Bronchial epithelial cell (primary cell): ENCODE results near the gene SEMA3A. TPM values are rescaled to one million over a fixed set of nuclear protein-coding genes. Genes with fewer than 3 reads are reported as not detected.

ENCODE experiments used
- DNase-seq: peaks from one replicate; pipeline ENCODE4 v3.0.0-alpha.2; 2010; ENCODE audit warnings: low read depth
- FAIRE-seq: peaks from 2 replicates; lab custom pipeline; 2011; peaks lifted over from hg19 to GRCh38; lab: Jason Lieb, UNC
- H3K27me3 ChIP-seq: 2 replicates; pipeline ENCODE4 v1.5.1; 2011; ENCODE audit warnings: low read length; ENCODE audit not compliant: control insufficient read depth, insufficient read depth
- H3K36me3 ChIP-seq: 2 replicates; pipeline ENCODE4 v1.5.1; 2011; ENCODE audit warnings: low read length; ENCODE audit not compliant: control insufficient read depth, insufficient read depth
- H3K4me3 ChIP-seq: 2 replicates; pipeline ENCODE4 v1.5.1; 2011; ENCODE audit warnings: mild to moderate bottlenecking, low read depth, low read length, control low read depth
- total RNA-seq: library from RNA; depleted of rRNA; stranded (reverse); fragments of >200 nt; gene quantifications from 2 replicates; pipeline ENCODE4 v1.2.1, GENCODE V29; 2014
- TF ChIP-seq, protein P1 (sequence below): IDR thresholded peaks from 2 replicates; pipeline ENCODE4 v1.5.1; 2011; ENCODE audit warnings: mild to moderate bottlenecking, moderate library complexity, low read length, control low read depth, inconsistent platforms; ENCODE audit not compliant: insufficient read depth, severe bottlenecking

Gene SEMA3A
- total RNA-seq, 1 donor from 2014 or later: 57.7 TPM

DNA sequence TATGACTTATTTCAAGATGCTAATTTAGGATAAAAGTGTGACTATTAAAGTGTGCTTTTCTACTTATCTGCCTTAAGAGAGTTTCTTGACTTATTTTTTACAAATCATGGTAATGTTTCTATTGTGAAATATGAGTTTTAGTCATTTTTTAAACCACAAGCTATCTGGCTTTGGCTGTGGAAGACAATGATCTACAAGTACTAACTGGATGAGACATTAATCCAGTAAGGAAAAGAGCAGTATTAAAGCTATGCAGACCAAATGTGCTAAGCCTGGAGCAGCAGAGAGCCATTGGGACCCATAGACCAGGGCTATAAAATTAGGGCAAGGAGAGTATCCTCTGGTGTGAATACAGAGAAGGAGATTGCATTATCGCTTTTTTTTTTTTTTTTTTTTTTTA lies 92.4 kb downstream of the SEMA3A start:
- Histone ChIP-seq H3K27me3 (no peaks in the 10 kb centered on the region), H3K4me3 (no peak overlapping the region), H3K36me3 (no peaks in the 10 kb centered on the region)
- DNase-seq (peak; percentile 47), FAIRE-seq (no peak)
- TF ChIP-seq, protein P1, sequence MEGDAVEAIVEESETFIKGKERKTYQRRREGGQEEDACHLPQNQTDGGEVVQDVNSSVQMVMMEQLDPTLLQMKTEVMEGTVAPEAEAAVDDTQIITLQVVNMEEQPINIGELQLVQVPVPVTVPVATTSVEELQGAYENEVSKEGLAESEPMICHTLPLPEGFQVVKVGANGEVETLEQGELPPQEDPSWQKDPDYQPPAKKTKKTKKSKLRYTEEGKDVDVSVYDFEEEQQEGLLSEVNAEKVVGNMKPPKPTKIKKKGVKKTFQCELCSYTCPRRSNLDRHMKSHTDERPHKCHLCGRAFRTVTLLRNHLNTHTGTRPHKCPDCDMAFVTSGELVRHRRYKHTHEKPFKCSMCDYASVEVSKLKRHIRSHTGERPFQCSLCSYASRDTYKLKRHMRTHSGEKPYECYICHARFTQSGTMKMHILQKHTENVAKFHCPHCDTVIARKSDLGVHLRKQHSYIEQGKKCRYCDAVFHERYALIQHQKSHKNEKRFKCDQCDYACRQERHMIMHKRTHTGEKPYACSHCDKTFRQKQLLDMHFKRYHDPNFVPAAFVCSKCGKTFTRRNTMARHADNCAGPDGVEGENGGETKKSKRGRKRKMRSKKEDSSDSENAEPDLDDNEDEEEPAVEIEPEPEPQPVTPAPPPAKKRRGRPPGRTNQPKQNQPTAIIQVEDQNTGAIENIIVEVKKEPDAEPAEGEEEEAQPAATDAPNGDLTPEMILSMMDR: no peak

DNA sequence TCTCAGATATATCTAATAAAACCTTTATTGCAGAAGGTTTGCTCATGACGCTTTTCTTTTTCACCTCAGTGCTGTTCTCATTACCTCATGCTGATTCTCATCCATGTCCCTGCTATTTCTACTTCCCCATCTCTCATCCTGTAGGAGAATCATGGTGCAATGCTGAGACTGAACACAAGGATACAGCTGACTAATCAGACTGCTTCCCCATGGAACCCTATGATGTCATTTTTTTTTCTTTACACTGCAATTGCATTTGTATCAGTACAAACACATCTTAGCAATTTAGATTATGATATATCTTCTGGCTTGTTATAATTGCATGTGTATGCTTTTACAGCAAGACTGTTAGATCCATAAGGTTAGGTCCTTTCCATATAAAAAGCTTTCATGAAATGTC lies 93.7 kb downstream of the SEMA3A start:
- DNase-seq: peak; percentile 82
- Histone ChIP-seq H3K36me3 (no peaks in the 10 kb centered on the region), H3K4me3 (no peak overlapping the region), H3K27me3 (no peaks in the 10 kb centered on the region)
- TF ChIP-seq, protein P1: peak; percentile 24
- no peak for FAIRE-seq

DNA sequence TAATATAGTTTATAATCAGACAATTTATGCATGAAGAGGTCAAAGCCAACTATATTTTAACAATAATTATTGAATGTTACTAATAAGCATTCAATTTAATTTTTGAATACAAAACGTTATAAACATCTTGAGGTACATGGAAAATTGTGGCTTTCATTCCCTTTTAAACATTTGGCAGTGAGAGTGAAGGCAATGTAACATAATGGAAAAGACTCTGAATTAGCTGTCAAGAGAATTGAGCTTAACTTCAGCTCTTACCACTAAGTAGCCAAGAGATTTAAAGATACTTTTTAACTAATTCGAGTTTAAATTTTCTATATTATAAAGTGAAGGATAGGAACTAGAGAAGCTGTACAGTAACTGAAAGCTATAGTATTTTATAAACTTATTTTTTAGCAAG lies 98.6 kb downstream of the SEMA3A start:
- Histone ChIP-seq H3K36me3 (no peaks in the 10 kb centered on the region), H3K27me3 (no peaks in the 10 kb centered on the region), H3K4me3 (no peak overlapping the region)
- TF ChIP-seq, protein P1: no peak
- DNase-seq (no peak), FAIRE-seq (no peak)

DNA sequence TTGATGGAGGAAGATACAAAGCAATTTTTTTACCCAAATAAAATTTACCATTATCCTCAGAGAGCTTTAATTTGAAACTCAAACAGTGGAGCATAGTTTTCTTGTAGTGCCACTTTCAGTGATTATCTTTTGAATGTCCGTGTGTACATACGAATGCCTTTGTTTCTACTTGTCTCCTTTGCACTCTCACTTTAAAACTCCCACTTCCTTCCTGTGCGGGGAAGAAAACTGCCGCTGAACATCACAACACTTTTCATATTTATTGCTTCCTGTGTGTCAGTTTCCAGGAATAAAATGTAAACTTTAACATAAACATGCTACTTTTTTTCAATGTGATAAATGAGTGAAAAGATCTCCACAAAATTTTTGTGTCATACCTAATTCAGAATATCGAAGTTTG lies 102.4 kb downstream of the SEMA3A start:
- H3K36me3 ChIP-seq: no peaks in the 10 kb centered on the region
- TF ChIP-seq, protein P1: no peak
- H3K27me3 ChIP-seq: no peaks in the 10 kb centered on the region
- FAIRE-seq (no peak), DNase-seq (peak; percentile 55)
- H3K4me3 ChIP-seq: peak overlapping the region; percentile 12

DNA sequence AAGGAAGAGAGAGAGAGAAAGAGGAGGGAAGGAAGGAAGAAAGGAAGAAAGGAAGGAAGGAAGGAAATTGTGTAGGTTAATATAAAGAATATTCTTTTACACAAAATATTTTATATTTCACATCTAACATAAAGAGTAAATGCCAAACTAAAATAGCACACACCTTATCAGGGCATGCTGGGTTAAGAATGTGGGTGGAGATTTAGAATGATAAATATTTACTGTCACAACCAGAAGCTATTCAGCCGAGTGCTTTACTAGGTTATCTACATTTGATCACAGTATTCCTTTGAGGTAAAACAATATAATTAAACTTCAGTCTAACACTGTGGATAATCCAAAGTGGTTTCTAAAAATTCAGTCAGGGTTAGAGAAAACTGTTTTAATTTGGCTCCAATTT lies 103.3 kb downstream of the SEMA3A start:
- no peak for FAIRE-seq
- Histone ChIP-seq H3K36me3 (no peaks in the 10 kb centered on the region), H3K4me3 (no peak overlapping the region), H3K27me3 (no peaks in the 10 kb centered on the region)
- TF ChIP-seq, protein P1: no peak
- peak; percentile 44 for DNase-seq

DNA sequence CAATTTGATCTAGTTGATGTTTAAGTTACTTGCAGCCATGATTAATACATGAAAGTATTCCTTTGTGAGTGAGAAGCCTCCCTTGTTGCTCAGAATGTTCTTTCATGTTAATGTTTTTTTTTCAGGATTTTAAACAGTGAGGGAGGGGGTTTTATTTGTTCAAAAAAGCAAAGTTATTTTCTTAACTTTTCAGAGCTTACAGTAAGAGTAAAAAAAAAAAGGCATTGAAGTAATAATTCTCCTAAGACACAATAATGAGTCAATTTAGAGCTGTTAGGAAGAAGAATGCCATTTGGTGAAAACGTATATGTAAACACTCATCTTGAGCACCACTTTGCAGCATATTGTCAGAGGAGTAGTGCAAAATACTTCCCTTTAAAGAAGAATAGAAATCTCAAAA lies 105.8 kb downstream of the SEMA3A start:
- DNase-seq (peak; percentile 62), FAIRE-seq (no peak)
- Histone ChIP-seq H3K27me3 (no peaks in the 10 kb centered on the region), H3K36me3 (no peaks in the 10 kb centered on the region), H3K4me3 (no peak overlapping the region)
- TF ChIP-seq, protein P1: no peak
